GM12874 (cell line): Measurements from ENCODE around the gene TDO2.

Experiments
- CTCF ChIP-seq: IDR thresholded peaks from 2 replicates; pipeline ENCODE4 v1.5.1; 2011; ENCODE audit warnings: low read depth, mild to moderate bottlenecking, control low read depth, low read length, moderate library complexity; ENCODE audit not compliant: insufficient read depth

The TDO2 gene

GRCh38 chr4:155908187-155909139 is 5.0 kb downstream of the TDO2 start:
- TF ChIP-seq CTCF = no peak

DNA sequence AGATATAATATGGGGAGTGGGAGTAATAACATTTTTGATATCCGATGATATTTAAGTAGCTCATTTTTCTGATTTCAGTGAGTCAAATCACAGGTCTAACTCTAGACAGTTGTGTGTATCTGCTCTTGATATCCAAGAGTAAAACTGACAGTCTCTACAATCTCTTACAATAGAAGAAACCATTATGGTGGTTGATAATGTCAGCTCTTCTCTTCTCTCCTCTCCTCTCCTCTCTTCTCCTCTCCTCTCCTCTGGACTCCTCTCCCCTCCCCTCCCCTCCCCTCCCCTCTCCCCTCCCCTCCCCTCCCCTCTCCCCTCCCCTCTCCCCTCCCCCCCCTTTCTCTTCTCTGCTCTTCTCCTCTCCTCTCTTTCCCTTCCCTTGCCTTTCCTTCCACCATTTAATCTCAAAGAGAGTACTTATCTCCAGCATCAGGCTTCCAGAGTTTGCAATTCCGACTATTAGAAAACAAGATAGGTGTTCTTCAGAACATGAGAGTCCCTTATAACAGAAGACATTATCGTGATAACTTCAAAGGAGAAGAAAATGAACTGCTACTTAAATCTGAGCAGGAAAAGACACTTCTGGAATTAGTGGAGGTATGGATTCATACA is 6.2 kb downstream of the TDO2 start:
- no peak for TF ChIP-seq CTCF

- no peak for TF ChIP-seq CTCF
Measured at GRCh38 chr4:155911905-155912304, 8.4 kb downstream of the TDO2 start.

- TF ChIP-seq CTCF = no peak
Measured at GRCh38 chr4:155914782-155915181, 11.3 kb downstream of the TDO2 start.

DNA sequence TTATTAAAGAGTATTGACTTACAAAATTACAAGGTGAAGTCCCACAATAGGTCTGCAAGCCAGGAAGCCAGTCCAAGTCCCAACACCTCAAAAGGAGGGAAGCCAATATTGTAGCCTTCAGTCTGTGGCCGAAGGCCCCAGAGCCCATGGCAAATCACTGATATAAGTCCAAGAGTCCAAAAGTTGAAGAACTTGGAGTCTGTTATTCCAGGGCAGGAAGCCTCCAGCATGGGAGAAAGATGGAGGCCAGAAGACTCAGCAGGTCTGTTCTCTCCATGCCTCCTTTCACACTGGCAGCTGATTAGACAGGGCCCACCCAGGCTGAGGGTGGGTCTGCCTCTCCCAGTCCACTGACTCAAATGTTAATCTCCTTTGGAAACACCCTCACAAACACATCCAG is 18.1 kb downstream of the TDO2 start:
- no peak for TF ChIP-seq CTCF

DNA sequence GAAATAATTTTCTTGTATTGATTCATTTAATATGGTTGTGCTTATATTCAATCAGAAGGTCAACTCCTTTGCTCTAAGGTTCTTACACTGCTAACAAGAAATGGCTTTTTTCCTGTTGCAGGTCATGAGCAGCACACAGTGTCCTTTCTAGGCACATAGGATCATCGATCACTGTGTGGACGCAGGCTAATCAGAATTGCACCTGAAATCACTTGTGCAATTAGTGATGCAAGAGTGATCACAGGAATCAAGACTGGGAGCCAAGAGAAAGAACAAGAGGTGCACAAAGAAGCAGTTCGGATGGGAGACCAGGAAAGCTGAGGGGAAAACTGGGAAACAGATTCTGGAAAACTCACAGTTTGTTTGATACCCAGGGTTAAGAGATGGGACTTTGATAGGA is 21.1 kb downstream of the TDO2 start:
- no peak for TF ChIP-seq CTCF

DNA sequence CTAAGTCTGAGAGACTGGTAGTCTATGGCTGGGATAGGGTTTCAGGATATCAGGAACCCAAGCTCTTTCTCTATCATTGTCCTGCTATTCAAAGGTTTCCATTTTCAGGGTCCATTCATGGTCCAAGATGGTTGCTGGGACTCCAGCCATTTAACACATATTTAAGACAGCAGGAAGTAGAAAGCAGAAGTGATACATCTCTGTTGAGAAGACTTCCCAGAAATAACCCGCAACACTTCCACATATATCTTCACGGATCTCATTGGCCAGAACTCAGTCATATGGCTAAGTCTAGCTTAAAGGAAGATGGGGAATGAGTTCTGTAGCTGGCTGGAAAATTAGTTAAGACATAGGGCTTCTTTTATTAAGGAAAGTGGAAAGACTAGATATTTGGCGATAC is 26.3 kb downstream of the TDO2 start:
- no peak for TF ChIP-seq CTCF
